Gastroesophageal sphincter (tissue), 3 donors: ENCODE measurements around the gene AFTPH.

Experiments
- EP300 ChIP-seq: sonication (generic); formaldehyde crosslinking; IDR thresholded peaks from one replicate; pipeline ENCODE4 v1.6.1; 2017; ENCODE audit warnings: antibody characterized with exemption, mild to moderate bottlenecking
- POLR2A ChIP-seq, 2 donors: fragments of 450-650 bp; IDR thresholded peaks; one replicate each; pipeline ENCODE4 v1.6.1; 2017; ENCODE audit warnings: antibody characterized with exemption in 2 of 2, mild to moderate bottlenecking in 2 of 2, moderate library complexity in 1 of 2
- POLR2AphosphoS5 ChIP-seq: sonication (generic); formaldehyde crosslinking; IDR thresholded peaks from one replicate; pipeline ENCODE4 v1.6.1; 2017; ENCODE audit warnings: antibody characterized with exemption
- TF ChIP-seq, protein P1 (sequence below), 4 experiments: fragments of 200-600 bp in 2 of 4; fragments of 450-650 bp in 2 of 4; sonication (generic) in 1 of 4; IDR thresholded peaks; one replicate each; pipeline ENCODE4 v1.5.1; 2017 to 2019; ENCODE audit warnings: antibody characterized with exemption in 4 of 4, mild to moderate bottlenecking in 2 of 4, moderate library complexity in 2 of 4

DNA sequence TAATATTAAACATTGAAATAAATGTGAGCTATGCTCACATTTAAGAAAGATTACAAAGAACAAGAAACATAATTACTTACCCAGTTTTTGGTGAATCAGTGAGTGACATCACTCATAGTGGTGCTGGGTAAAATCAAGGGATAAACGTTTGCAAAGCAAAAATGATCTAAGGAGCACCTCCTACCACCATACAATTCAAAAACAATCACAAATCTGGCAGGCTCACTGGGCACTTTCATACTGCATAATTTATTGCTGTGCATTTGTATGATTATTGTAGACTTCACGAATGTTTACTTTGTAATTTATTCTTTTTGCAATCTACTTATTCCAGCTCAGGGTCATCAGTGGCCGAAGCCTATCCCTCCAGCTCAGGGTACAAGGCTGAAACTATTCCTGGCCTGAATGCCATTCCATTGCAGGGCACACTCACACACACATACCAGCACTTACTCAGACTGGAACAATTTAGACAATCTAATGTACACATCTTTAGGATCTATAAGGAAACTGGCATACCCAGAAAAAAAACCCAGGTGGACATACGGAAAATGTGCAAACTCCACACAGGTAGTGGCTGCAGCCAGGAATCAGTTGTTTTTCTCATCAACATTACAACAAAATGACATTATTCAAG lies 34.4 kb downstream of the AFTPH start:
- no peak for TF ChIP-seq POLR2A (IDR thresholded peaks at IDR 0.05)
- TF ChIP-seq, protein P1, sequence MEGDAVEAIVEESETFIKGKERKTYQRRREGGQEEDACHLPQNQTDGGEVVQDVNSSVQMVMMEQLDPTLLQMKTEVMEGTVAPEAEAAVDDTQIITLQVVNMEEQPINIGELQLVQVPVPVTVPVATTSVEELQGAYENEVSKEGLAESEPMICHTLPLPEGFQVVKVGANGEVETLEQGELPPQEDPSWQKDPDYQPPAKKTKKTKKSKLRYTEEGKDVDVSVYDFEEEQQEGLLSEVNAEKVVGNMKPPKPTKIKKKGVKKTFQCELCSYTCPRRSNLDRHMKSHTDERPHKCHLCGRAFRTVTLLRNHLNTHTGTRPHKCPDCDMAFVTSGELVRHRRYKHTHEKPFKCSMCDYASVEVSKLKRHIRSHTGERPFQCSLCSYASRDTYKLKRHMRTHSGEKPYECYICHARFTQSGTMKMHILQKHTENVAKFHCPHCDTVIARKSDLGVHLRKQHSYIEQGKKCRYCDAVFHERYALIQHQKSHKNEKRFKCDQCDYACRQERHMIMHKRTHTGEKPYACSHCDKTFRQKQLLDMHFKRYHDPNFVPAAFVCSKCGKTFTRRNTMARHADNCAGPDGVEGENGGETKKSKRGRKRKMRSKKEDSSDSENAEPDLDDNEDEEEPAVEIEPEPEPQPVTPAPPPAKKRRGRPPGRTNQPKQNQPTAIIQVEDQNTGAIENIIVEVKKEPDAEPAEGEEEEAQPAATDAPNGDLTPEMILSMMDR (IDR thresholded peaks at IDR 0.05) = no peak
- TF ChIP-seq POLR2AphosphoS5 = no peak
- no peak for TF ChIP-seq EP300
